LNCAP (cell line): ENCODE measurements around the gene YIPF5.

Experiments used
- CTCF ChIP-seq: fragments of 450-650 bp; IDR thresholded peaks from 2 replicates; pipeline ENCODE4 v1.5.1; 2017; ENCODE audit warnings: mild to moderate bottlenecking

YIPF5 gene

GRCh38 chr5:144177548-144177947 lies 7.1 kb upstream of the YIPF5 start:
- no peak for TF ChIP-seq CTCF

DNA sequence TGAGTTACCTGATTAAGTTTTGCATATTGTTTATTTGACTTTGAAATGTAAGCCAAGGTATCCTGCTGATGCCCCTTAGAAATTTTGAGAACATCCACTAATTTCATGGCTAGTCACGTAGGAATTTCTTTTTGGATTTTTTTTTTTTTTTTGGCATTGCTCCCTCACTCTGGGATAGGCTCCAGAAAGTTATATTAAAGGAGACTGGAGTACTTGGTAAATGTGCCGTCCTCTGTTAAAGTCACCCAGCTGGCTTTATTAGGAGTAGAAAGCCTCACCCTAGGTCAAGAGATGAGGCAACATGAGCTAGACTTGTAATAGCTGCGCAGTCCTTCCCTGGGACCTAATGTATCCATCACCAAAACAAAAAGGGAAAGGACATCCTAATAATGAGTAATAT lies 3.3 kb upstream of the YIPF5 start:
- TF ChIP-seq CTCF: no peak

GRCh38 chr5:144169904-144170275 lies 569 bp downstream of the YIPF5 start:
- TF ChIP-seq CTCF: no peak

GRCh38 chr5:144167998-144168397 lies 2.5 kb downstream of the YIPF5 start:
- TF ChIP-seq CTCF: no peak

- TF ChIP-seq CTCF: no peak
Measured at GRCh38 chr5:144166696-144167095, 3.8 kb downstream of the YIPF5 start.

DNA sequence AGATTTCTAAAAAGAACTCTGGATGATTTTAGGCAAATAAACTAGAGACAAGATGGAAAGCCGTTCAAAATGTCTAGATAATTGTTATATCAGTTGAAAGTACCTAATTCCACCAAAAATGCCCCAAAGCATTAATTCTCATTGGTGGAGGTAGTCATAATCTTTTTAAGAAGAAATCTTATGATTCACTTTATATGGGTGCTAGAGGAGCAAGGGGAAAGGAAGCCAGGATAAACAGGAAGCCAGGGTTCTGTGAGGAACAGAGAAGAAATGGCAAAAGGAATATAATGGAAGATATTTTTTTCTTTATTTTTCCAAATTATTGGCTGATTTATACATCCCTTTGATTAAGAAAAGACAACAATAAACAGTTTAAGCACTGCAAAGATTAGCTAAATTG lies 7.8 kb downstream of the YIPF5 start:
- TF ChIP-seq CTCF: no peak

- no peak for TF ChIP-seq CTCF
Measured at GRCh38 chr5:144156767-144157171, 13.7 kb downstream of the YIPF5 start.

DNA sequence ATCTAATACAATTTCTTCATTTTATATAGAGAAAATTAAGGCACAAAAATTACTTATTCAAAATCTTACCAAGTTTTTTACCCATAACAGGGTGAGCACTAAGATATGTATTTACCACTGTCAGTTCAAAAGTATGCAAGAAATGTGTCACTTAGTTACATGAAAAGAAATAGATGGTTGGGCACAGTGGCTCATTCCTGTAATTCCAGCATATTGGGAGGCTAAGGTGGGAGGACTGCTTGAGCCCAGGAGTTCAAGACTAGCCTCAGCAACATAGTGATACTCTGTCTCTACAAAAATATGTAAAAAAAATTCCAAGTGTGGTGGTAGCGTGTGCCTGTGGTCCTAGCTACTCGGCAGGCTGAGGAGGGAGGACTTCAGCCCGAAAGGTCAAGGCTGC lies 19.4 kb downstream of the YIPF5 start:
- no peak for TF ChIP-seq CTCF
